Anterior cingulate cortex (tissue), 58 donors: ENCODE measurements around the gene PKDCC.
"Not testable (repeated sequence)": the region's sequence is repeated elsewhere in the genome, so short reads cannot be mapped to it uniquely, and the experiment has no call there.

ENCODE experiments used
- DNase-seq, 58 donors: peaks; one replicate each; lab custom pipeline; 2025; lab: John Stamatoyannopoulos, UW

Gene PKDCC

DNA sequence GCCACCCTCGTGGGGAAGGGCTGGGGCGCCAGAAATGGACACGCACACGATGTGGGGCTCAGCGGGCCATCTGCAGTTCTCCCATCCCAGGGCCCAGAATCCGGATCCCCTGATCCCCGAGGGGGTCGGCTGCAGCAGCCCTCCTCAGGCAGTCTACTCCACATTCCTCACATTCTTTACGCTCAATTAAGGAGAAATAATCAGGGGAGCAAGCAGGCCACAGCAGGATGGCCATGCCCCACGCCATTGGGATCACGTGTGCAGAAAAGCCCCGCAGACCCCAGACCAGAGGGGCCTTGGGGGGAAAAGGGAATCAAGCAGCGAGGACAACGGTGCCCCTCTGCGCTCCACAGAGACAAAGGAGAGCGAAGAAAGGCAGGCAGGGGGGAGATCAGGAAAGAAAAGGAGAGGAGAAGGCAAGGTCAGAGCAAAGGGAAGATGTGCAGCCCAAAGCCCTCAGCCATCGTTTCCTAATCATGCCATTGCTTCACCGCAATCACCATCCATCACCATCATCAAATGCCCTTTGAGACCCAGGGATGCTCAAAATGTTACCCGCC, 17.5 kb upstream of the PKDCC start:
- DNase-seq = no peak

DNA sequence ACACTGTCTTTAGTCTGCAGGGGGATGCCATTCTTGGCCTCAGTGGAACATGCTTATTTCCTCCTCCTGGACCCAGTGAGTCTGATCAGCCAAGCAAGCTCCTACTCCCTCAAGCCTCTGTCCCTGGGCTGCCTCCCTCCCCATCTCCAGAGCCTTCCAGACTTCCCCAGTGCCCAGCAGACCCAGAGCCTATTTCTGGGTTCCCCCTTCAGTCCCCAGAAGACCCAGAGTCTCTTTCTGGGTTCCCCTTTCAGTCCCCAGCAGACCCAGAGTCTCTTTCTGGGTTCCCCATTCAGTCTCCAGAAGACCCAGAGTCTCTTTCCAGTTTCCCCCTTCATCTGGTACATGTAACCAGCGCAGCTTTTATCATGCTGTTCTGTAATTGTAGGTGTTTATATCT, 17.0 kb upstream of the PKDCC start:
- peak in 2 of 58 donors; percentile 12 to 38 for DNase-seq

DNA sequence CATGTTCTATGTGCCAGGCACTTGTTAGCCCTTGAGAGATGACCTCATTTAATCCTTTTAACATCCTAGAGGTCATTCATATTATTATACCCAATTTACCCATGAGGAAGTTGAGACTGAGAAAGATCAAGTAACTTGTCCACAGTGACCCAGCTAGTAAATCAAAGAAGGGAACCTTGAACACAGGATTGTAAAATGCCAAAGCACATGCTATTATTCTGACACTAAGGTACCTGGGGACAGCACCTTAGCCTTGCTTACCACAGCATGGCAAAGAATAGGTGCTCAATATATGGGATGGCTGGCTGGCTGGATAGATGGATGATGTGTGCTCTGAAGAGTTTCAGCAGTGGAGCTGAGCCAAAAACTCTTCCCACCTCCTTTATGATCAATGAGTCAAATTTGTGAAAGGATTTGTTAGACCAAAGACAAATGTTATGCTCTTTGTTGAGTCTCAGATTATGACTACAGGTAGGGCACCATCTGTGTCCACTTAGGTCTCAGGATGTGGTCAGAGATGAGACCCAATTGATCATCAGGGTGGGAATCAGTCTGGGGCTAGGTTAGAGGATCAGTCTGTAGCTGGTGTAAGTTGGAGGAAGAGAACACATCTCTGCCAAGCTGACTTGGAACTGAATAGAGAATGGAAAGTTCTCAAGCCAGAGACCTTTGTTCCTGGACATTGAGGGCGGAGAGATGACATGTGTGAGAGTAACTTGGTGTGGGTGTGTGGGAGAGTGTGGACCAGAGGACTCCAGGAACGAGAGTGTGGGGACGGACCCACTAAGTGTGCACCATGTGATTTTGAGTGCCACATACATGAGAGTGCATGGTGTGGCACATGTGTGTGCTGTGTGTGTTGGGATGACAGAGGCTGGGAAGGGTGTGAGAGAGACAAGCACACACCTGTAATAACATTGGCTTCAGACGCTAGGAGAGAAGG, 16.3 kb upstream of the PKDCC start:
- DNase-seq = no peak

- DNase-seq = no peak
Observed at GRCh38 chr2:42032224-42032620, 15.6 kb upstream of the PKDCC start.

DNA sequence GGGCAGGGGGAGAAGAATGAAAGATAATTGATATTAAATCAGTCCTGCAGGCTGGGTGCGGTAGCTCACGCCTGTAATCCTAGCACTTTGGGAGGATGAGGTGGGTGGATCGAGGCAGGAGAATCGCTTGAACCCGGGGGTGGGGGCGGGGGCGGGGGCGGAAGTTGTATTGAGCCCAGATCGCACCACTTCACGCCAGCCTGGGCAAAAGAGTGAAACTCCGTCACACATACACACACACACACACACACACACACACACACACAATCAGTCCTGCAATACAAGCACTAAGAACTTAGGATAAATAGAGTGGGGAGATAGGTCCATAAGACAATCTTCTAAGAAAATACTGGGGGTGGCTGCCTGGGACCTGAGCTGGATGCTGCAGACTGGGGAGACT, 15.1 kb upstream of the PKDCC start:
- no peak for DNase-seq

- not testable (repeated sequence) for DNase-seq
Observed at GRCh38 chr2:42034096-42034495, 13.7 kb upstream of the PKDCC start.

DNA sequence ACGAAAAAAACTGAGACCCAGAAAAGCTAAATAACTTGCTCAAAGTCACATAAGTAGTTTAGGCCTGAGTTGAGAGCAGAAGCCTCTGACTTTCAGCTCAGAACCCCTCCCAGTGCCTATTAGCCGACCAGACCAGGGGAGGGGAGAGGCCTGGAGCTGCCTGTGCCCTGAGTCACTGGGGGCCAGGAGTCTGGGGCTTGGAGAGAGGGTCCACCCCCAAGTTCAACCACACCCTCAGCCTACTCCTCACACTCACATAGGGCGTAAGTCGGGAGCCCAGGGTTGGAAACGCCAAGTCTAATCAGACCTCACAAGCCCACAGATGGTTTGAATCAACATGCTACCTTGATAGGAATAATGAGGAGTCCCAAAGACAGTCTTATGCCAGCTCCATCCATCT, 12.6 kb upstream of the PKDCC start:
- no peak for DNase-seq

DNA sequence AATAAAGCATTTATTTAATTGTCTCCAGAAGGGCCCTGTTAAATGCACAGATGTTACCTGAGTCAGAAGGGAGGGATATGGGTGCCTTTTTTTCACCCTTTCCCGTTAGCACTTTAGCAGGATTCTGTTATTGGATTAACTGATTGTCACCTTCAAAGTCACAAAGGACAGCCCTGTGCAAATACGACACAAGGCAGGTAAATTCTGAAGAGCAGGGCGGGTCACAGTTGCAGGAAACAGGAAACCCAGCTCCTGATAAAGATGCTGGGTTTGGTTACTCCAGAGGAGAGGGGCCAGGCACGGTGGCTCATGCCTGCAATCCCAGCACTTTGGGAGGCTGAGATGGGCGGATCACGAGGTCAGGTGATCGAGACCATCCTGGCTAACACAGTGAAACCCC, 11.4 kb upstream of the PKDCC start:
- no peak for DNase-seq

DNA sequence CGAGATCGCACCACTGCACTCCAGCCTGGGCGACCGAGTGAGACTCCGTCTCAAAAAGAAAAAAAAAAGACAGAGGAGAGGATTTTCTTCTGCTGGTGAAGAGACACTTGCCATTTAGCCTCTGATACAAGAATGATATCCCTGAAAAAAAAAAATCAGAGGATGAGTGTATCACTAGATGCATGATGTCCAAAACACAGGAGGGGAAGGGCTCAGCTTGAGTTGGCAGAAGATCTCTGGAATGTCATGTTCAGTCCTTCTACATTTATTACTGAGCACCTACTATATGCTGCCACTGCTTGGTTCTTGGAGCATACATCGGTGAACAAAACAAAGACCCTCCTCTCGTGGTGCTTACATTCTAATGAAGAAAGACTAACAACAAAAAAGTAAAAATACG, 10.9 kb upstream of the PKDCC start:
- DNase-seq = no peak

DNA sequence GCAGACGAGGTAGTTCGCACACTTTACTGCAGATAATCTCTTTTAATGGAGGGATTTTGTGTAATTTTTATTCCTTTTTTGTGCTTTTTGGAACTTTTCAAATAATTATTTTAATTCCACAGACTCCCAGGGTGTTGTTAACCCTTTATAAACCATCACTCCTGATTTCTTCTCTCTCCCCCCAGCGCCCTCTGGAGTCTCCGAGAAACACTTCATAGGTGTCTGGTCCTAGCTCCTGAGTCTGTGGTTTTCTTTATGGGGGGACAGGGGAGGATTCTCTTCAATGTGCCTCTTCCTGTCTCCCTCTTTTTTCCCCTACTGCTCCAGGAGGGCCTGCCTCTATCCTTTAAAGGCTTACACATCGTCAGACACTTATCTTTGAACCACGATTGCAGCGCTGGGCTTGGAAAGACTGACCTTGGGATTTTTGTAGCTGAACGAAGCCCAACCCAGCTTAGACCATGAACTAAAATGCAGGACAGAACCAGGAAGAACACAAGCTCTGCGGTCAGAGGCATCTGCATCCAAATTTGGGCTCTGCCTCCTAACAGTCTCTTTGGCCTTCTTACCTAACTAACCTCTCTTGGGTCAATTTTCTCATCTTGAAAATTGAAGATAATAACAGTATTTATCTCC, 7.1 kb upstream of the PKDCC start:
- DNase-seq = no peak

DNA sequence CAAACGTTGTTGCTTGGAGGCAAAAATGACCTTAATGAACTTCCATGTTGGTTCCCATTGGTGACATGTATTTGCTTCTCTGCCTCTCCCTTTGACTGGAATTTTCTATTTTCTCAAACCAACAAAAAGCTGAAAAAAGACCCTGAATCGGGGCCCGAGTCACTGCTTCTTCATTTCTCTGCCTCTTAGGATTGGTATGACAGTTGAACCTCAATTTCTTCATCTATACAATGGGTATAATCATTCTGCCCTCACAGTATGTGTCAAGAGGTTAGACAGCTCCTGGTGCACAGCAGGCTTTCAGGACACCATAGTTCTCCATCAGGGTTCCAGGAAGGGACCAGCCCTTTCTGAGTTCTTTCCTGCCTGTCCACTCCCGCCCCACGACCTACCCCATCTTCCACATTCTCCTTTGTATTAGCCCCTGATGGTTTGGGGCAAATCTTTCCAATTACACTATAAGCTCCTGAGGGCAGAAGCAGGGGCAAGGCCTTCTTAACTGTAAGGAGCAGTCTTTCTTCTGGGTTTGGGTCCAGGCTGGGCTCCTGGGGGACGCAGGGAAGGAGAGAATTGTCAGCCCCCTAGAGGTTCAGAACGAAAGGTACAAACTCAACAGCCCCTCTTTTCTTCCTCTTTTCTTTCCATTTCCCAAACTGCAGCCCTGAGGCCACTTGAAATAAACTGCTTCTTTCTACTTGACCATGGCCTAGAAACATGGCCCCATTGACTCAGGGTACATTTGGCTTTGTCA, 6.3 kb upstream of the PKDCC start:
- DNase-seq = no peak

GRCh38 chr2:42042631-42043355, 5.0 kb upstream of the PKDCC start:
- DNase-seq = no peak

DNA sequence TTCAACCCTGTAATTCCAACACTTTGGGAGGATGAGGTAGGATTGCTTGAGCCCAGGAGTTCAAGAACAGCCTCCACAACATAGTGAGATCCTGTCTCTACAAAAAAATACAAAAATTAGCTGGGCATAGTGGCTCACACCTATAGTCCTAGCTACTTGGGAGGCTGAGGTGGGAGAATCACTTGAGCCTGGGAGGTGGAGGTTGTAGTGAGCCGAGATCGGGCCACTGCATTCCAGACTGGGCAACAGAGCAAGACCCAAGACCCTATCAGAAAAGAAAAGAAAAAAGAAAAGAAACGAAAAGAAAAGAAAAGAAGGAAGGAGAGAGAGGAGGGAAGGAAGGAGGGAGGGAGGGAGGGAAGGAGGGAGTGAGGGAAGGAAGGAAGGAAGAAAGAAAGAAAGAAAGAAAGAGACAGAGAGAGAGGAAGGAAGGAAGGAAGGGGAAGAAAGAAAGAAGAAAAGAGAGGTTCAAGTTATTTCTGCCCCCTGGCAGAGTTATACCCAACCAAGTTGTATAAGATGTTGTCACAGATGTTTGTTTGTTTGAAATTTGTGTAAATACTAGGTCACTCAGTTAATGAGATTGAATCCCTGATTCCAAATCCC, 3.9 kb upstream of the PKDCC start:
- no peak for DNase-seq

- DNase-seq = no peak
Observed at GRCh38 chr2:42044939-42045338, 2.9 kb upstream of the PKDCC start.

DNA sequence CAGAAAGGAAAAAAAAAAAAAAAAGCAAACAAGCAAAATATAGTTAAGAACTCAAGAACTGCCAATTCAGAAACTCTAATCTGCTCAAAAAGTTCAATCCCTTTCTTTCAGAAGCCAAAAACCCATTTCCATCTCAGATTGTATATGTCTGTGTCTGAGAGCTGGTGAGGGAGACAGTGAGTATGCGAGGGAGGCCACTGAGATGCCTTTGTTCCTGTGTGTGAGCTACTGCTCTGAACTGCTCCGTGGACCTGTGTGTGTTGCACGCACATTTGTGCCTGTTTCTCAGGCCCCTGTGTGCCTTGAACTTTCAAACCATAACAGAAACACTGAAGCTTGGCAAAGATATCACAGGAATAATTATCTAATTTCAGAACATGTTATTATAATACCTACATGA, 2.5 kb upstream of the PKDCC start:
- no peak for DNase-seq

- no peak for DNase-seq
Observed at GRCh38 chr2:42045848-42046748, 1.7 kb upstream of the PKDCC start.

- DNase-seq = peak in 3 of 58 donors; percentile 23 to 46 (median 37)
Observed at GRCh38 chr2:42046819-42047487, 868 bp upstream of the PKDCC start.
